GM12864 (cell line): ENCODE data around the gene HIF1AN.
"Not testable (repeated sequence)": the region's sequence is repeated elsewhere in the genome, so short reads cannot be mapped to it uniquely, and the experiment has no call there.

Experiments used
- DNase-seq: peaks from one replicate; pipeline ENCODE4 v3.0.0-alpha.2; 2011; ENCODE audit warnings: low read depth
- H3K4me3 ChIP-seq: 2 replicates; pipeline ENCODE4 v1.5.1; 2011; ENCODE audit warnings: mild to moderate bottlenecking, low read depth, low read length, control low read depth
- TF ChIP-seq, protein P1 (sequence below): IDR thresholded peaks from 2 replicates; pipeline ENCODE4 v1.5.1; 2011; ENCODE audit warnings: low read depth, mild to moderate bottlenecking, moderate library complexity, low read length, control low read depth, inconsistent platforms; ENCODE audit errors: missing control alignments

Gene HIF1AN

GRCh38 chr10:100569687-100570481, 34.1 kb downstream of the HIF1AN start:
- no peak for DNase-seq
- TF ChIP-seq, protein P1, sequence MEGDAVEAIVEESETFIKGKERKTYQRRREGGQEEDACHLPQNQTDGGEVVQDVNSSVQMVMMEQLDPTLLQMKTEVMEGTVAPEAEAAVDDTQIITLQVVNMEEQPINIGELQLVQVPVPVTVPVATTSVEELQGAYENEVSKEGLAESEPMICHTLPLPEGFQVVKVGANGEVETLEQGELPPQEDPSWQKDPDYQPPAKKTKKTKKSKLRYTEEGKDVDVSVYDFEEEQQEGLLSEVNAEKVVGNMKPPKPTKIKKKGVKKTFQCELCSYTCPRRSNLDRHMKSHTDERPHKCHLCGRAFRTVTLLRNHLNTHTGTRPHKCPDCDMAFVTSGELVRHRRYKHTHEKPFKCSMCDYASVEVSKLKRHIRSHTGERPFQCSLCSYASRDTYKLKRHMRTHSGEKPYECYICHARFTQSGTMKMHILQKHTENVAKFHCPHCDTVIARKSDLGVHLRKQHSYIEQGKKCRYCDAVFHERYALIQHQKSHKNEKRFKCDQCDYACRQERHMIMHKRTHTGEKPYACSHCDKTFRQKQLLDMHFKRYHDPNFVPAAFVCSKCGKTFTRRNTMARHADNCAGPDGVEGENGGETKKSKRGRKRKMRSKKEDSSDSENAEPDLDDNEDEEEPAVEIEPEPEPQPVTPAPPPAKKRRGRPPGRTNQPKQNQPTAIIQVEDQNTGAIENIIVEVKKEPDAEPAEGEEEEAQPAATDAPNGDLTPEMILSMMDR = no peak
- H3K4me3 ChIP-seq = no peak overlapping the region

GRCh38 chr10:100570506-100570905, 34.8 kb downstream of the HIF1AN start:
- no peak overlapping the region for H3K4me3 ChIP-seq
- TF ChIP-seq, protein P1 = no peak
- no peak for DNase-seq

- H3K4me3 ChIP-seq = no peak overlapping the region
- DNase-seq = no peak
- TF ChIP-seq, protein P1 = no peak
These were observed 35.5 kb downstream of the HIF1AN start for GRCh38 chr10:100571084-100571856.

GRCh38 chr10:100575146-100575545, 39.4 kb downstream of the HIF1AN start:
- not testable (repeated sequence) for DNase-seq, H3K4me3 ChIP-seq

DNA sequence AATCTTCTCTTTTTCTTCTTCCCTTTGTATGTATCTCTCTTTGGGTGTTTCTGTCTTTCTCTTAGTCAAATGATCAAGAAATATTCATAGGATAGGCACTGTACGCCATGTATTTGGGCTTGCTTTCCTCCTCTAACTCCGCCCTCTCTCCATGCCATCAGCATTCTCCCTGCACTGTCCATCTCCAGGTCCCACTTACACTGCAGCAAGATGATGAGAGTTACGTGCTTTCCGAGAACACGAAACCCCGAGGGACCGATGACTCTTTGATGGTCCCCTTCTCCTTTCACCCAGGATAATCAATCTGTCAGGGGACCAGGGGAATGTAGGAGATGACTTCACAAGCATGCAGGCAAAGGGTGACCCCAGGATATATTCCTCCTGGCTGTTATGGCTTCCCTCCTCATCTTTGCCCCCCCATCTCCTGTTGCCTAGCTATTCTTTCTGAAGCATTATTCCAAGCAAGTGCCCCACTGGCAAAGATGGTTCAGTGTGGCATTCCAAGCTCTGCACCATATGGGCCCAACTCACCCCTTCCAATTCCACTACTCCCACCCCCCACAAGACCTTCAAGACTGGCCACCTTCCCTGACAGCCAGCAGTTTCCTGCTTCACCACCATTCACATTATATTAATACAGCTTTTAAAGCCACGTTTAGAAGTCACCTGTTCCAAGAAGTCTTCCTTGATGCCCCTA, 40.0 kb downstream of the HIF1AN start:
- TF ChIP-seq, protein P1 = no peak
- no peak for DNase-seq
- H3K4me3 ChIP-seq = no peak overlapping the region

GRCh38 chr10:100576282-100576635, 40.5 kb downstream of the HIF1AN start:
- TF ChIP-seq, protein P1 = no peak
- H3K4me3 ChIP-seq = no peak overlapping the region
- DNase-seq = no peak

GRCh38 chr10:100579261-100580090, 43.7 kb downstream of the HIF1AN start:
- TF ChIP-seq, protein P1 = no peak
- H3K4me3 ChIP-seq = no peak overlapping the region

More at GRCh38 chr10:100579261-100580090, 43.7 kb downstream of the HIF1AN start:
- DNase-seq = no peak
